BJ (cell line): ENCODE data around the gene PALB2. TPM values are rescaled to one million over a fixed set of nuclear protein-coding genes. Genes with fewer than 3 reads are reported as not detected.

Experiments used
- CTCF ChIA-PET: fragments of 350-600 bp; formaldehyde crosslinking; extraction: SDS; loops from one replicate; lab custom pipeline; 2021; ENCODE audit warnings: antibody characterized with exemption, inconsistent platforms; lab: Yijun Ruan, JAX
- POLR2A ChIA-PET: fragments of 300-600 bp; sonication (Branson Sonifier 250); formaldehyde crosslinking; extraction: SDS; loops from one replicate; lab custom pipeline; 2021; ENCODE audit warnings: antibody characterized with exemption; lab: Charles Lee
- DNase-seq: peaks from one replicate; pipeline ENCODE4 v3.0.0-alpha.2; 2011; ENCODE audit warnings: low read depth
- H3K27me3 ChIP-seq: 2 replicates; pipeline ENCODE4 v1.6.0; 2011; ENCODE audit warnings: low read length; ENCODE audit not compliant: control insufficient read depth, insufficient read depth
- H3K36me3 ChIP-seq: 2 replicates; pipeline ENCODE4 v1.5.1; 2011; ENCODE audit warnings: low read length; ENCODE audit not compliant: control insufficient read depth, insufficient read depth
- H3K4me3 ChIP-seq: 2 replicates; pipeline ENCODE4 v1.5.1; 2011; ENCODE audit warnings: low read depth, mild to moderate bottlenecking, control low read depth, low read length
- CTCF ChIP-seq: IDR thresholded peaks from 2 replicates; pipeline ENCODE4 v1.5.1; 2011; ENCODE audit warnings: low read depth, mild to moderate bottlenecking, control low read depth, inconsistent platforms, low read length, moderate library complexity; ENCODE audit not compliant: insufficient read depth
- polyA plus RNA-seq: library from polyadenylated mRNA; depleted of rRNA; stranded (reverse); fragments of >200 nt; gene quantifications from 2 replicates; pipeline ENCODE4 v1.2.3, GENCODE V29; 2011

PALB2 gene
- polyA plus RNA-seq, 1 experiment = 3.2 TPM

- CTCF ChIA-PET = interaction anchor here (3.1 kb wide), 1 partner anchor 12 kb away, joined by 12 read pairs; the partner anchor contains the start of gene PLK1
- Histone ChIP-seq H3K27me3 (no peaks in the 10 kb centered on the region), H3K36me3 (peaks cover 15% of the 10 kb centered on the region), H3K4me3 (no peak overlapping the region)
- POLR2A ChIA-PET = no interaction called here
- TF ChIP-seq CTCF = no peak
- DNase-seq = no peak
Observed at GRCh38 chr16:23667355-23667659, 26.2 kb upstream of the PALB2 start.

GRCh38 chr16:23666571-23667354 lies 25.7 kb upstream of the PALB2 start:
- ChIA-PET POLR2A (no interaction called here), CTCF (interaction anchor here (0.6 to 3.1 kb wide), 3 partner anchors 11 to 48 kb away, joined by 3 to 12 read pairs (median 3); partner anchors contain the start of gene PLK1)
- Histone ChIP-seq H3K27me3 (no peaks in the 10 kb centered on the region), H3K36me3 (peaks cover 16% of the 10 kb centered on the region), H3K4me3 (no peak overlapping the region)
- DNase-seq = no peak
- TF ChIP-seq CTCF = no peak

- no peaks in the 10 kb centered on the region for H3K27me3 ChIP-seq
- H3K36me3 ChIP-seq = peaks cover 22% of the 10 kb centered on the region
- CTCF ChIA-PET = interaction anchor here (0.5 to 2.2 kb wide), 3 partner anchors 12 to 25 kb away, joined by 3 to 7 read pairs (median 5); partner anchors contain the start of gene PLK1
- POLR2A ChIA-PET = no interaction called here
- TF ChIP-seq CTCF = no peak
- DNase-seq = no peak
- H3K4me3 ChIP-seq = no peak overlapping the region
Observed at GRCh38 chr16:23663918-23664317, 22.8 kb upstream of the PALB2 start.

GRCh38 chr16:23651943-23652468 lies 10.9 kb upstream of the PALB2 start:
- CTCF ChIA-PET = interaction anchor here (0.5 kb wide), 1 partner anchor 46 kb away, joined by 3 read pairs; no protein-coding TSS in a partner anchor
- no peaks in the 10 kb centered on the region; the same call in 1 of the 2 replicates for H3K36me3 ChIP-seq
- POLR2A ChIA-PET = no interaction called here
- DNase-seq = no peak
- H3K4me3 ChIP-seq = no peak overlapping the region
- H3K27me3 ChIP-seq = no peaks in the 10 kb centered on the region
- TF ChIP-seq CTCF = no peak

GRCh38 chr16:23650674-23651416 lies 9.7 kb upstream of the PALB2 start:
- ChIA-PET CTCF (no interaction called here), POLR2A (no interaction called here)
- Histone ChIP-seq H3K36me3 (no peaks in the 10 kb centered on the region; the same call in 1 of the 2 replicates), H3K27me3 (no peaks in the 10 kb centered on the region), H3K4me3 (no peak overlapping the region)
- DNase-seq = no peak
- no peak for TF ChIP-seq CTCF
